HepG2 (cell line): Measurements from ENCODE around the gene FGF19. TPM values are rescaled to one million over a fixed set of nuclear protein-coding genes. Genes with fewer than 3 reads are reported as not detected.

Experiments
- ARID4A ChIP-seq: sonication (generic); formaldehyde crosslinking; IDR thresholded peaks from 2 replicates; pipeline ENCODE4 v1.5.0; 2020; ENCODE audit warnings: mild to moderate bottlenecking, missing genetic modification reagents, borderline replicate concordance
- CBX5 ChIP-seq: sonication (generic); formaldehyde crosslinking; IDR thresholded peaks from 2 replicates; pipeline ENCODE4 v1.4.0; 2020; ENCODE audit warnings: missing genetic modification reagents, borderline replicate concordance
- CREM ChIP-seq, 2 experiments: sonication (generic) in 1 of 2; formaldehyde crosslinking in 1 of 2; IDR thresholded peaks; 2 replicates each; pipeline versions ENCODE4 v1.4.0 to v1.6.1; 2016 to 2020; ENCODE audit warnings: antibody characterized with exemption in 1 of 2, mild to moderate bottlenecking in 1 of 2, missing genetic modification reagents in 1 of 2
- HNF1B ChIP-seq: sonication (generic); formaldehyde crosslinking; IDR thresholded peaks from 2 replicates; pipeline ENCODE4 v1.5.1; 2020; ENCODE audit warnings: mild to moderate bottlenecking, moderate library complexity, missing genetic modification reagents
- MED13 ChIP-seq: sonication (generic); formaldehyde crosslinking; IDR thresholded peaks from 2 replicates; pipeline ENCODE4 v1.5.0; 2020; ENCODE audit warnings: missing genetic modification reagents
- SKIL ChIP-seq: sonication (generic); formaldehyde crosslinking; IDR thresholded peaks from 2 replicates; pipeline ENCODE4 v1.8.0; 2022; ENCODE audit warnings: missing genetic modification reagents, mild to moderate bottlenecking, moderate library complexity, borderline replicate concordance
- TRIM24 ChIP-seq: sonication (generic); formaldehyde crosslinking; IDR thresholded peaks from 2 replicates; pipeline ENCODE4 v1.8.0; 2022; ENCODE audit warnings: mild to moderate bottlenecking, missing genetic modification reagents
- ZBTB10 ChIP-seq: sonication (generic); formaldehyde crosslinking; IDR thresholded peaks from 2 replicates; pipeline ENCODE4 v1.4.0; 2020; ENCODE audit warnings: missing genetic modification reagents, borderline replicate concordance
- ZIK1 ChIP-seq: sonication (generic); formaldehyde crosslinking; IDR thresholded peaks from 2 replicates; pipeline ENCODE4 v1.5.0; 2020; ENCODE audit warnings: mild to moderate bottlenecking, low read depth, missing genetic modification reagents, borderline replicate concordance
- ZNF260 ChIP-seq: sonication (generic); formaldehyde crosslinking; IDR thresholded peaks from 2 replicates; pipeline ENCODE4 v1.4.0; 2020; ENCODE audit warnings: missing genetic modification reagents, low read depth, mild to moderate bottlenecking, borderline replicate concordance
- ZNF274 ChIP-seq: sonication (generic); formaldehyde crosslinking; IDR thresholded peaks from 2 replicates; pipeline ENCODE4 v1.5.1; 2020; ENCODE audit warnings: mild to moderate bottlenecking, missing genetic modification reagents
- ZNF550 ChIP-seq: sonication (generic); formaldehyde crosslinking; IDR thresholded peaks from 2 replicates; pipeline ENCODE4 v1.4.0; 2020; ENCODE audit warnings: mild to moderate bottlenecking, missing genetic modification reagents, borderline replicate concordance
- polyA plus RNA-seq, 8 experiments: library from polyadenylated mRNA; depleted of rRNA in 3 of 8; stranded (reverse) in 7 of 8; unstranded in 1 of 8; fragments of >200 nt; fragmentation: Illumina TruSeq in 4 of 8; extraction: Trizol in 4 of 8; gene quantifications; 2 replicates each; pipeline versions ENCODE4 v1.2.1 to v1.2.3, GENCODE V29; 2011 to 2016; ENCODE audit warnings: low read depth in 4 of 8, missing spikeins in 1 of 8, mixed read lengths in 1 of 8; ENCODE audit not compliant: insufficient read depth in 1 of 8
- total RNA-seq, 5 experiments: library from RNA; depleted of rRNA; stranded (reverse); fragments of >200 nt; fragmentation: Illumina TruSeq; extraction: Trizol; gene quantifications; 2 replicates each; pipeline ENCODE4 v1.2.3, GENCODE V29; 2016; ENCODE audit warnings: low read depth in 1 of 5

FGF19 gene
- total and polyA plus RNA-seq, 2 of the 13 experiments (the other 11 are each of a cell fraction or from before 2014, with no cell fraction given), result 0.07 TPM; not detected in 1

GRCh38 chr11:69702239-69702691 is 1.6 kb downstream of the FGF19 start (continued):
- TF ChIP-seq ZNF260 (CRISPR knock-in tag) (no peak), ZBTB10 (CRISPR knock-in tag) (0 out of 2 replicates have a peak, but pooled peaks have one; percentile 54), MED13 (0 out of 2 replicates have a peak, but pooled peaks have one; percentile 50), ZIK1 (no peak), SKIL (peak; percentile 27; the same call in 1 of the 2 replicates), CREM (IDR thresholded peaks at IDR 0.05) (peak; percentile 19; the same call in 1 of the 2 replicates), CREM (CRISPR knock-in tag; IDR thresholded peaks at IDR 0.05) (no peak), HNF1B (CRISPR knock-in tag) (0 out of 2 replicates have a peak, but pooled peaks have one; percentile 45), ZNF274 (no peak), ARID4A (CRISPR knock-in tag) (no peak; the same call in 1 of the 2 replicates), TRIM24 (CRISPR knock-in tag) (no peak), CBX5 (CRISPR knock-in tag) (no peak), ZNF550 (CRISPR knock-in tag) (no peak)
